ENCODE measurements around the gene SPOCK2. TPM values are rescaled to one million over a fixed set of nuclear protein-coding genes. Genes with fewer than 3 reads are reported as not detected.

The SPOCK2 gene
- total and polyA plus RNA-seq, 2 of the 4 experiments (the other 2 are of a cell fraction), result 0.02 TPM; not detected in 1

- no peak overlapping the region for H3K9ac ChIP-seq (ENCODE audit: low read depth, low read length)
- H3K14ac ChIP-seq (replicated peaks; ENCODE audit: low read depth, low read length), result no peak overlapping the region
- in situ Hi-C loops (cut with MboI; ENCODE audit: low sequenced_read_pairs) (no loop called here), intact Hi-C loops (cut with micrococcal nuclease) (no loop called here), dilution Hi-C loops (cut with HindIII; ENCODE audit: low sequenced_read_pairs, unreplicated experiment) (no loop called here)
- H3K18ac ChIP-seq (ENCODE audit: low read depth, low read length), result no peak overlapping the region
- no peak overlapping the region for H2AK5ac ChIP-seq (ENCODE audit: low read depth, low read length)
- ChIA-PET CTCF (no interaction called here), POLR2A (ENCODE audit: unreplicated experiment) (no interaction called here)
- no peak overlapping the region for H2BK20ac ChIP-seq (ENCODE audit: low read depth, low read length)
- no peak overlapping the region for H2BK120ac ChIP-seq (ENCODE audit: low read depth, low read length)
- peaks cover 29% of the 10 kb centered on the region for H3K9me1 ChIP-seq (ENCODE audit: insufficient read depth, low read length)
- no TSS peak for BruUV-seq (replicated peaks)
- H3K27me3 ChIP-seq (ENCODE audit: control insufficient read depth, insufficient read depth, low read length), result no peaks in the 10 kb centered on the region; the same call in 1 of the 2 replicates
- no peak overlapping the region for H4K5ac ChIP-seq (ENCODE audit: low read depth, low read length)
- no peaks in the 10 kb centered on the region for H3K9me3 ChIP-seq (ENCODE audit: control insufficient read depth, insufficient read depth, low read length)
- no peak overlapping the region for H2BK5ac ChIP-seq (ENCODE audit: low read depth, low read length, poor library complexity, severe bottlenecking)
- no peak overlapping the region for H3K4me2 ChIP-seq (ENCODE audit: low read depth, low read length)
- no peak overlapping the region for H3K56ac ChIP-seq (ENCODE audit: extremely low read depth, insufficient read depth, low read length)
- H2AFZ ChIP-seq (replicated peaks; ENCODE audit: low read length, poor library complexity), result no peak overlapping the region
- WGBS, 2 experiments (ENCODE audit: extremely low coverage in 2 of 2, insufficient read length in 1 of 2), result no CpG with 5 or more reads among the region's 2 CpGs
- no peak overlapping the region; the same call in 1 of the 2 replicates for H3K23ac ChIP-seq (ENCODE audit: low read depth, low read length)
- peaks cover 10% of the 10 kb centered on the region; the same call in 1 of the 2 replicates for H4K20me1 ChIP-seq (ENCODE audit: insufficient read depth, low read length)
- H3K4me1 ChIP-seq (ENCODE audit: control insufficient read depth, insufficient read depth, low read length), result peaks cover 22% of the 10 kb centered on the region
- peaks cover 7 to 15% of the 10 kb centered on the region in 2 experiments for H3K79me1 ChIP-seq (ENCODE audit: low read depth in 1 of 2, low read length in 2 of 2)
- H3K4ac ChIP-seq (ENCODE audit: low read depth, low read length), result no peak overlapping the region
- DNase-seq, result no peak
- H2BK15ac ChIP-seq (ENCODE audit: low read depth, low read length), result no peak overlapping the region
- H4K8ac ChIP-seq (ENCODE audit: low read depth in 2 of 2, low read length in 2 of 2), result no peak overlapping the region
- no peaks in the 10 kb centered on the region for H3K36me3 ChIP-seq (ENCODE audit: control insufficient read depth, insufficient read depth, low read length)
- H3K27ac ChIP-seq (ENCODE audit: insufficient read depth, low read length), result no peak overlapping the region
- no peak for ATAC-seq (ENCODE audit: low read depth)
- no peak for TF ChIP-seq BHLHE40 (IDR thresholded peaks at IDR 0.05; ENCODE audit: low read depth, low read length)
- no peak for TF ChIP-seq USF2 (IDR thresholded peaks at IDR 0.05; ENCODE audit: low read depth, low read length)
- TF ChIP-seq MAZ (IDR thresholded peaks at IDR 0.05; ENCODE audit: borderline replicate concordance, low read depth, low read length), result no peak
- no peak overlapping the region for H4K91ac ChIP-seq (ENCODE audit: insufficient read depth, low read depth, low read length)
- H2AK9ac ChIP-seq (replicated peaks; ENCODE audit: low read depth, low read length, poor library complexity), result no peak overlapping the region
- no peak overlapping the region for H3K4me3 ChIP-seq (ENCODE audit: insufficient read depth, low read depth, low read length)
Measured at GRCh38 chr10:72014197-72014596, 74.2 kb downstream of the SPOCK2 start.
